ENCODE results near the gene NUP205.
A peak's percentile ranks its signal among the peaks of the same experiment; 100 is the strongest.
"Not testable (repeated sequence)": the region's sequence is repeated elsewhere in the genome, so short reads cannot be mapped to it uniquely, and the experiment has no call there.

NUP205 gene

GRCh38 chr7:135666846-135667245 lies 109.1 kb downstream of the NUP205 start:
- DNase-seq (ENCODE audit: low spot score), result peak; percentile 44

- peak; percentile 54 for DNase-seq (ENCODE audit: low spot score)
These were observed 109.9 kb downstream of the NUP205 start for GRCh38 chr7:135667626-135668025.

- DNase-seq (ENCODE audit: low spot score), result peak; percentile 83
These were observed 111.2 kb downstream of the NUP205 start for GRCh38 chr7:135668852-135669395.

- DNase-seq (ENCODE audit: low spot score), result peak; percentile 46
These were observed 112.1 kb downstream of the NUP205 start for GRCh38 chr7:135669774-135670173.

- peak; percentile 55 for DNase-seq (ENCODE audit: low spot score)
These were observed 112.5 kb downstream of the NUP205 start for GRCh38 chr7:135670179-135670578.

GRCh38 chr7:135672560-135673359 lies 115.0 kb downstream of the NUP205 start:
- peak; percentile 84 for DNase-seq (ENCODE audit: low spot score)

- DNase-seq (ENCODE audit: low spot score), result peak; percentile 39
These were observed 115.6 kb downstream of the NUP205 start for GRCh38 chr7:135673360-135673706.

GRCh38 chr7:135678612-135679575 lies 121.2 kb downstream of the NUP205 start:
- no peak for DNase-seq (ENCODE audit: low spot score)

GRCh38 chr7:135681762-135682161 lies 124.0 kb downstream of the NUP205 start:
- peak; percentile 26 for DNase-seq (ENCODE audit: low spot score)

GRCh38 chr7:135682191-135682590 lies 124.5 kb downstream of the NUP205 start:
- DNase-seq (ENCODE audit: low spot score), result no peak

- no peak for DNase-seq (ENCODE audit: low spot score)
These were observed 125.9 kb downstream of the NUP205 start for GRCh38 chr7:135683609-135684008.

- DNase-seq (ENCODE audit: low spot score), result no peak
These were observed 126.4 kb downstream of the NUP205 start for GRCh38 chr7:135684136-135684535.

- no peak for DNase-seq (ENCODE audit: low spot score)
These were observed 127.0 kb downstream of the NUP205 start for GRCh38 chr7:135684699-135685098.

GRCh38 chr7:135685306-135686084 lies 127.8 kb downstream of the NUP205 start:
- DNase-seq (ENCODE audit: low spot score), result no peak

- DNase-seq (ENCODE audit: low spot score), result no peak
These were observed 129.7 kb downstream of the NUP205 start for GRCh38 chr7:135687466-135687865.

- DNase-seq (ENCODE audit: low spot score), result no peak
These were observed 132.8 kb downstream of the NUP205 start for GRCh38 chr7:135690566-135690965.

- DNase-seq (ENCODE audit: low spot score), result no peak
These were observed 134.3 kb downstream of the NUP205 start for GRCh38 chr7:135692055-135692454.

- not testable (repeated sequence) for DNase-seq (ENCODE audit: low spot score)
These were observed 134.9 kb downstream of the NUP205 start for GRCh38 chr7:135692606-135693005.

GRCh38 chr7:135693558-135693957 lies 135.8 kb downstream of the NUP205 start:
- no peak for DNase-seq (ENCODE audit: low spot score)

GRCh38 chr7:135697276-135698049 lies 139.7 kb downstream of the NUP205 start:
- no peak for DNase-seq (ENCODE audit: low spot score)
